ENCODE results near the gene KNSTRN. TPM values are rescaled to one million over a fixed set of nuclear protein-coding genes. Genes with fewer than 3 reads are reported as not detected.

KNSTRN gene
- total and polyA plus RNA-seq, 4 donors: 3.4 to 28.1 (median 8.9) TPM

- no peaks in the 10 kb centered on the region for H3K9me3 ChIP-seq (ENCODE audit: control insufficient read depth in 4 of 4, low read length in 3 of 4)
- 85% methylated on average over 8 of the region's 8 CpGs for WGBS
- no peak for DNase-seq (ENCODE audit: low spot score)
- no peak overlapping the region for H3K9ac ChIP-seq (ENCODE audit: low read depth in 1 of 2, low read length in 2 of 2)
- peaks cover 5 to 45% (median 34%) of the 10 kb centered on the region in 4 donors for H3K4me1 ChIP-seq (ENCODE audit: control insufficient read depth in 4 of 4, insufficient read depth in 4 of 4, low read length in 3 of 4)
- no peak overlapping the region for H3K27ac ChIP-seq (ENCODE audit: low read depth in 1 of 2, low read length in 2 of 2)
- H3K27me3 ChIP-seq (ENCODE audit: control insufficient read depth in 4 of 4, insufficient read depth in 4 of 4, low read length in 3 of 4): no peaks in the 10 kb centered on the region
- TF ChIP-seq HNF4A (conservative IDR thresholded peaks at IDR 0.05): no peak
- no peak for TF ChIP-seq EGR1 (IDR thresholded peaks at IDR 0.05; ENCODE audit: low read depth in 2 of 2)
- no peak for TF ChIP-seq REST (IDR thresholded peaks at IDR 0.05)
- no peak for TF ChIP-seq MAX (IDR thresholded peaks at IDR 0.05)
- no peak for TF ChIP-seq NR2F2 (IDR thresholded peaks at IDR 0.05)
- TF ChIP-seq FOXA2 (IDR thresholded peaks at IDR 0.05): no peak
- TF ChIP-seq HNF4G (IDR thresholded peaks at IDR 0.05): no peak
- TF ChIP-seq FOXA1 (IDR thresholded peaks at IDR 0.05): no peak
- TF ChIP-seq CTCF (IDR thresholded peaks at IDR 0.05; ENCODE audit: low read depth, low read length, missing input control): no peak
- TF ChIP-seq GABPA (IDR thresholded peaks at IDR 0.05 in 1 of 2, conservative IDR thresholded peaks at IDR 0.05 in 1 of 2): no peak
- no peak overlapping the region for H3K4me3 ChIP-seq (ENCODE audit: low read depth in 1 of 3, low read length in 3 of 3)
- peaks cover 4 to 23% (median 18%) of the 10 kb centered on the region in 4 donors for H3K36me3 ChIP-seq (ENCODE audit: control insufficient read depth in 4 of 4, insufficient read depth in 3 of 4, low read depth in 1 of 4, low read length in 3 of 4)
These were observed 24.9 kb downstream of the KNSTRN start for GRCh38 chr15:40407330-40407990.

- Histone ChIP-seq H3K27me3 (ENCODE audit: control insufficient read depth in 4 of 4, insufficient read depth in 4 of 4, low read length in 3 of 4) (no peaks in the 10 kb centered on the region), H3K9ac (ENCODE audit: low read depth in 1 of 2, low read length in 2 of 2) (no peak overlapping the region), H3K4me3 (ENCODE audit: low read depth in 1 of 3, low read length in 3 of 3) (no peak overlapping the region), H3K4me1 (ENCODE audit: control insufficient read depth in 4 of 4, insufficient read depth in 4 of 4, low read length in 3 of 4) (peaks cover 13 to 53% (median 43%) of the 10 kb centered on the region in 4 donors), H3K9me3 (ENCODE audit: control insufficient read depth in 4 of 4, low read length in 3 of 4) (no peaks in the 10 kb centered on the region), H3K27ac (ENCODE audit: low read depth in 1 of 2, low read length in 2 of 2) (no peak overlapping the region), H3K36me3 (ENCODE audit: control insufficient read depth in 4 of 4, insufficient read depth in 3 of 4, low read depth in 1 of 4, low read length in 3 of 4) (peaks cover 12 to 31% (median 23%) of the 10 kb centered on the region in 4 donors)
- TF ChIP-seq EGR1 (IDR thresholded peaks at IDR 0.05; ENCODE audit: low read depth in 2 of 2) (no peak), REST (IDR thresholded peaks at IDR 0.05) (no peak), HNF4A (conservative IDR thresholded peaks at IDR 0.05) (no peak), RAD21 (IDR thresholded peaks at IDR 0.05) (no peak), MAX (IDR thresholded peaks at IDR 0.05) (no peak), HNF4G (IDR thresholded peaks at IDR 0.05) (no peak), RXRA (IDR thresholded peaks at IDR 0.05) (no peak), CTCF (IDR thresholded peaks at IDR 0.05; ENCODE audit: low read depth, low read length, missing input control) (no peak), FOXA1 (IDR thresholded peaks at IDR 0.05) (no peak), FOXA2 (IDR thresholded peaks at IDR 0.05) (no peak), SP1 (IDR thresholded peaks at IDR 0.05) (no peak), TAF1 (conservative IDR thresholded peaks at IDR 0.05) (no peak), ATF3 (IDR thresholded peaks at IDR 0.05) (no peak), JUND (IDR thresholded peaks at IDR 0.05) (no peak)
- no peak for DNase-seq (ENCODE audit: low spot score)
- 91% methylated on average over 3 of the region's 3 CpGs for WGBS
These were observed 26.8 kb downstream of the KNSTRN start for GRCh38 chr15:40409366-40409765.

All from liver (tissue), 9 donors.